ENCODE measurements around the gene CCDC61. TPM values are rescaled to one million over a fixed set of nuclear protein-coding genes. Genes with fewer than 3 reads are reported as not detected.
A peak's percentile ranks its signal among the peaks of the same experiment; 100 is the strongest.

CCDC61 gene
- total and polyA plus RNA-seq, 2 donors from 2014 or later: 17.8 to 22.2 TPM

- Histone ChIP-seq H3K4me1 (ENCODE audit: control insufficient read depth in 2 of 3, insufficient read depth in 2 of 3, low read depth in 1 of 3, low read length in 3 of 3) (peaks cover 0 to 10% (median 0%) of the 10 kb centered on the region in 3 donors), H3K36me3 (ENCODE audit: control insufficient read depth in 2 of 3, insufficient read depth in 3 of 3, low read length in 3 of 3) (peaks cover 0 to 3% (median 0%) of the 10 kb centered on the region in 3 donors), H3K27me3 (ENCODE audit: control insufficient read depth, insufficient read depth, low read length) (no peaks in the 10 kb centered on the region), H3K27ac (ENCODE audit: low read depth in 2 of 2, low read length in 2 of 2) (no peak overlapping the region), H3K9me3 (ENCODE audit: control insufficient read depth in 2 of 3, insufficient read depth in 1 of 3, low read length in 3 of 3) (no peaks in the 10 kb centered on the region), H3K9ac (ENCODE audit: low read length in 3 of 3) (no peak overlapping the region), H3K4me3 (ENCODE audit: low read length in 3 of 3) (no peak overlapping the region)
- TF ChIP-seq, protein P1, sequence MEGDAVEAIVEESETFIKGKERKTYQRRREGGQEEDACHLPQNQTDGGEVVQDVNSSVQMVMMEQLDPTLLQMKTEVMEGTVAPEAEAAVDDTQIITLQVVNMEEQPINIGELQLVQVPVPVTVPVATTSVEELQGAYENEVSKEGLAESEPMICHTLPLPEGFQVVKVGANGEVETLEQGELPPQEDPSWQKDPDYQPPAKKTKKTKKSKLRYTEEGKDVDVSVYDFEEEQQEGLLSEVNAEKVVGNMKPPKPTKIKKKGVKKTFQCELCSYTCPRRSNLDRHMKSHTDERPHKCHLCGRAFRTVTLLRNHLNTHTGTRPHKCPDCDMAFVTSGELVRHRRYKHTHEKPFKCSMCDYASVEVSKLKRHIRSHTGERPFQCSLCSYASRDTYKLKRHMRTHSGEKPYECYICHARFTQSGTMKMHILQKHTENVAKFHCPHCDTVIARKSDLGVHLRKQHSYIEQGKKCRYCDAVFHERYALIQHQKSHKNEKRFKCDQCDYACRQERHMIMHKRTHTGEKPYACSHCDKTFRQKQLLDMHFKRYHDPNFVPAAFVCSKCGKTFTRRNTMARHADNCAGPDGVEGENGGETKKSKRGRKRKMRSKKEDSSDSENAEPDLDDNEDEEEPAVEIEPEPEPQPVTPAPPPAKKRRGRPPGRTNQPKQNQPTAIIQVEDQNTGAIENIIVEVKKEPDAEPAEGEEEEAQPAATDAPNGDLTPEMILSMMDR (IDR thresholded peaks at IDR 0.05; ENCODE audit: borderline replicate concordance, extremely low read depth, insufficient read depth): no peak
- DNase-seq (no peak), FAIRE-seq (no peak)
- intact Hi-C loops (cut with DNase I): no loop called here
Observed at GRCh38 chr19:45998834-45999233, 3.6 kb downstream of the CCDC61 start.

GRCh38 chr19:45999653-46000121, 4.4 kb downstream of the CCDC61 start:
- TF ChIP-seq, protein P1 (IDR thresholded peaks at IDR 0.05; ENCODE audit: borderline replicate concordance, extremely low read depth, insufficient read depth): no peak
- Histone ChIP-seq H3K27me3 (ENCODE audit: control insufficient read depth, insufficient read depth, low read length) (no peaks in the 10 kb centered on the region), H3K27ac (ENCODE audit: low read depth in 2 of 2, low read length in 2 of 2) (no peak overlapping the region), H3K4me1 (ENCODE audit: control insufficient read depth in 2 of 3, insufficient read depth in 2 of 3, low read depth in 1 of 3, low read length in 3 of 3) (peaks cover 0 to 10% (median 0%) of the 10 kb centered on the region in 3 donors), H3K36me3 (ENCODE audit: control insufficient read depth in 2 of 3, insufficient read depth in 3 of 3, low read length in 3 of 3) (peaks cover 0 to 3% (median 0%) of the 10 kb centered on the region in 3 donors), H3K4me3 (ENCODE audit: low read length in 3 of 3) (no peak overlapping the region), H3K9me3 (ENCODE audit: control insufficient read depth in 2 of 3, insufficient read depth in 1 of 3, low read length in 3 of 3) (no peaks in the 10 kb centered on the region), H3K9ac (ENCODE audit: low read length in 3 of 3) (no peak overlapping the region)
- intact Hi-C loops (cut with DNase I): no loop called here
- FAIRE-seq (no peak), DNase-seq (peak in 1 of 5 donors; percentile 65)

DNA sequence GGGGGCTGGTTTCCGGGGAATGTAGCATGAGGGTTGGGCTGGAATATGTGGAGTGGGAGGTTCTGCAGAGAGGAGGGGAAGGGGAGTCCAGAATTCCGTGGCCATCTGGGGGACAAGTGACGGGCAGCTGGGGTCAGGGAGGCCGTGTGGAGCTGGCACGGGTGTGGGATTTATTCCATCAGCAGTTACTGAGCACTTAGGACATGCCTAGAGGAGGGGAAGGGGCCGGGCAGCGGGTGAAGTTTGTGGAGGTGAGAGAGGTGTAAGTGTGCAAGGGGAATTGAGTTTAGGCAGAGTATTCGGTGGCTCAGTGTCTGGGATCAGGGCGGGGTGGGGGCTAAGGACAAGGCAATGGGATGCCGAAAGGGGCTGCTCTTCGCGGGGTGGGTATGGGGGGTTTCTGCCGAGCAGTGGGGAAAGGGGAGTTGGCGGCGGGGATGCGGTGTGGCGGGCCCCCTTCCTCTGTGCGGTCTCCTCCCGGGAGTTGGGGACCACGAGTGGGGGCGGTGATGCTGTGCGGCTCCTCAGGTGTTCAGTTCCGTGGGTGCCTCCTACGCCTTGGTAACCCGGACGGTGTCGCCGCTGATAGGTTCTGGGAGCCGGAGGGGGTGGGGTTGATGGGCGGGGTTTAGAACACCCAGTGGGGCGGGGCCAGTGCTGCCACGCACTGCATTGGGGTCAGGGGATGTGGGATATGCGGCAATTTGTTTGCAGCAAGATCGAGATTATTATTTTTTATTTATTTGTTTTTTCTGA, 5.4 kb downstream of the CCDC61 start:
- peaks cover 0 to 3% (median 0%) of the 10 kb centered on the region in 3 donors for H3K36me3 ChIP-seq (ENCODE audit: control insufficient read depth in 2 of 3, insufficient read depth in 3 of 3, low read length in 3 of 3)
- peaks cover 0 to 8% (median 0%) of the 10 kb centered on the region in 3 donors for H3K4me1 ChIP-seq (ENCODE audit: control insufficient read depth in 2 of 3, insufficient read depth in 2 of 3, low read depth in 1 of 3, low read length in 3 of 3)
- no peaks in the 10 kb centered on the region for H3K27me3 ChIP-seq (ENCODE audit: control insufficient read depth, insufficient read depth, low read length)
- intact Hi-C loops (cut with DNase I): no loop called here
- H3K4me3 ChIP-seq (ENCODE audit: low read length in 3 of 3): no peak overlapping the region
- no peak for FAIRE-seq
- peak in 4 of 5 donors; percentile 27 to 80 (median 65) for DNase-seq
- TF ChIP-seq, protein P1 (IDR thresholded peaks at IDR 0.05; ENCODE audit: borderline replicate concordance, extremely low read depth, insufficient read depth): no peak
- H3K9me3 ChIP-seq (ENCODE audit: control insufficient read depth in 2 of 3, insufficient read depth in 1 of 3, low read length in 3 of 3): no peaks in the 10 kb centered on the region
- H3K27ac ChIP-seq (ENCODE audit: low read depth in 2 of 2, low read length in 2 of 2): no peak overlapping the region
- no peak overlapping the region for H3K9ac ChIP-seq (ENCODE audit: low read length in 3 of 3)
